ENCODE data around the gene CD276.
A peak's percentile ranks its signal among the peaks of the same experiment; 100 is the strongest.

The CD276 gene

GRCh38 chr15:73685981-73686380, 1.8 kb downstream of the CD276 start:
- Histone ChIP-seq H3K27ac (ENCODE audit: low read length) (no peak overlapping the region), H3K4me3 (ENCODE audit: low read length) (peak overlapping the region; percentile 71), H3K4me1 (ENCODE audit: insufficient read depth, low read length) (peaks cover 16% of the 10 kb centered on the region), H3K9me3 (ENCODE audit: insufficient read depth, low read depth, low read length) (no peaks in the 10 kb centered on the region), H3K9ac (ENCODE audit: low read depth, low read length) (peak overlapping the region; percentile 81; the same call in 1 of the 2 replicates), H3K36me3 (ENCODE audit: insufficient read depth, low read depth, low read length) (no peaks in the 10 kb centered on the region; the same call in 1 of the 2 replicates), H3K27me3 (ENCODE audit: insufficient read depth, low read length) (no peaks in the 10 kb centered on the region)

GRCh38 chr15:73686781-73687256, 2.6 kb downstream of the CD276 start:
- no peak overlapping the region for H3K27ac ChIP-seq (ENCODE audit: low read length)

GRCh38 chr15:73687351-73687750, 3.2 kb downstream of the CD276 start:
- Histone ChIP-seq H3K9me3 (ENCODE audit: insufficient read depth, low read depth, low read length) (no peaks in the 10 kb centered on the region), H3K36me3 (ENCODE audit: insufficient read depth, low read depth, low read length) (no peaks in the 10 kb centered on the region; the same call in 1 of the 2 replicates), H3K4me3 (ENCODE audit: low read length) (no peak overlapping the region), H3K9ac (ENCODE audit: low read depth, low read length) (peak overlapping the region; percentile 15; the same call in 1 of the 2 replicates), H3K27me3 (ENCODE audit: insufficient read depth, low read length) (no peaks in the 10 kb centered on the region), H3K27ac (ENCODE audit: low read length) (no peak overlapping the region), H3K4me1 (ENCODE audit: insufficient read depth, low read length) (peaks cover 26% of the 10 kb centered on the region)

More at GRCh38 chr15:73686781-73687256, 2.6 kb downstream of the CD276 start:
- peaks cover 24% of the 10 kb centered on the region for H3K4me1 ChIP-seq (ENCODE audit: insufficient read depth, low read length)
- no peaks in the 10 kb centered on the region; the same call in 1 of the 2 replicates for H3K36me3 ChIP-seq (ENCODE audit: insufficient read depth, low read depth, low read length)
- H3K9me3 ChIP-seq (ENCODE audit: insufficient read depth, low read depth, low read length), result no peaks in the 10 kb centered on the region
- H3K9ac ChIP-seq (ENCODE audit: low read depth, low read length), result no peak overlapping the region
- H3K27me3 ChIP-seq (ENCODE audit: insufficient read depth, low read length), result no peaks in the 10 kb centered on the region
- no peak overlapping the region for H3K4me3 ChIP-seq (ENCODE audit: low read length)

- Histone ChIP-seq H3K4me1 (ENCODE audit: insufficient read depth, low read length) (peaks cover 26% of the 10 kb centered on the region), H3K9ac (ENCODE audit: low read depth, low read length) (no peak overlapping the region), H3K4me3 (ENCODE audit: low read length) (no peak overlapping the region), H3K27me3 (ENCODE audit: insufficient read depth, low read length) (no peaks in the 10 kb centered on the region), H3K36me3 (ENCODE audit: insufficient read depth, low read depth, low read length) (no peaks in the 10 kb centered on the region; the same call in 1 of the 2 replicates), H3K9me3 (ENCODE audit: insufficient read depth, low read depth, low read length) (no peaks in the 10 kb centered on the region), H3K27ac (ENCODE audit: low read length) (no peak overlapping the region)
These were observed 4.3 kb downstream of the CD276 start for GRCh38 chr15:73688455-73688854.

- H3K27ac ChIP-seq (ENCODE audit: low read length), result no peak overlapping the region
- H3K4me1 ChIP-seq (ENCODE audit: insufficient read depth, low read length), result peaks cover 29% of the 10 kb centered on the region
- H3K27me3 ChIP-seq (ENCODE audit: insufficient read depth, low read length), result no peaks in the 10 kb centered on the region
- no peaks in the 10 kb centered on the region; the same call in 1 of the 2 replicates for H3K36me3 ChIP-seq (ENCODE audit: insufficient read depth, low read depth, low read length)
- no peak overlapping the region for H3K9ac ChIP-seq (ENCODE audit: low read depth, low read length)
- H3K9me3 ChIP-seq (ENCODE audit: insufficient read depth, low read depth, low read length), result no peaks in the 10 kb centered on the region
- H3K4me3 ChIP-seq (ENCODE audit: low read length), result no peak overlapping the region
These were observed 7.2 kb downstream of the CD276 start for GRCh38 chr15:73691396-73691795.

GRCh38 chr15:73694419-73694818, 10.2 kb downstream of the CD276 start:
- no peaks in the 10 kb centered on the region for H3K9me3 ChIP-seq (ENCODE audit: insufficient read depth, low read depth, low read length)
- H3K9ac ChIP-seq (ENCODE audit: low read depth, low read length), result no peak overlapping the region
- H3K4me1 ChIP-seq (ENCODE audit: insufficient read depth, low read length), result peaks cover 27% of the 10 kb centered on the region
- no peaks in the 10 kb centered on the region; the same call in 1 of the 2 replicates for H3K36me3 ChIP-seq (ENCODE audit: insufficient read depth, low read depth, low read length)
- no peaks in the 10 kb centered on the region for H3K27me3 ChIP-seq (ENCODE audit: insufficient read depth, low read length)
- H3K27ac ChIP-seq (ENCODE audit: low read length), result no peak overlapping the region
- H3K4me3 ChIP-seq (ENCODE audit: low read length), result no peak overlapping the region

- H3K4me1 ChIP-seq (ENCODE audit: insufficient read depth, low read length), result peaks cover 29% of the 10 kb centered on the region
- peak overlapping the region; percentile 24 for H3K9ac ChIP-seq (ENCODE audit: low read depth, low read length)
- no peaks in the 10 kb centered on the region for H3K27me3 ChIP-seq (ENCODE audit: insufficient read depth, low read length)
- peaks cover under 1% of the 10 kb centered on the region; the same call in 1 of the 2 replicates for H3K36me3 ChIP-seq (ENCODE audit: insufficient read depth, low read depth, low read length)
- H3K9me3 ChIP-seq (ENCODE audit: insufficient read depth, low read depth, low read length), result no peaks in the 10 kb centered on the region
- peak overlapping the region; percentile 64 for H3K27ac ChIP-seq (ENCODE audit: low read length)
- no peak overlapping the region for H3K4me3 ChIP-seq (ENCODE audit: low read length)
These were observed 11.8 kb downstream of the CD276 start for GRCh38 chr15:73695773-73696640.

- Histone ChIP-seq H3K4me3 (ENCODE audit: low read length) (no peak overlapping the region), H3K9me3 (ENCODE audit: insufficient read depth, low read depth, low read length) (no peaks in the 10 kb centered on the region), H3K27ac (ENCODE audit: low read length) (peak overlapping the region; percentile 64), H3K27me3 (ENCODE audit: insufficient read depth, low read length) (no peaks in the 10 kb centered on the region), H3K4me1 (ENCODE audit: insufficient read depth, low read length) (peaks cover 23% of the 10 kb centered on the region), H3K36me3 (ENCODE audit: insufficient read depth, low read depth, low read length) (peaks cover 7% of the 10 kb centered on the region; the same call in 1 of the 2 replicates), H3K9ac (ENCODE audit: low read depth, low read length) (peak overlapping the region; percentile 24)
These were observed 12.4 kb downstream of the CD276 start for GRCh38 chr15:73696641-73697001.

GRCh38 chr15:73697033-73697467, 12.9 kb downstream of the CD276 start:
- peak overlapping the region; percentile 24; the same call in 1 of the 2 replicates for H3K9ac ChIP-seq (ENCODE audit: low read depth, low read length)

GRCh38 chr15:73699249-73700040, 15.3 kb downstream of the CD276 start:
- Histone ChIP-seq H3K9me3 (ENCODE audit: insufficient read depth, low read depth, low read length) (no peaks in the 10 kb centered on the region), H3K27me3 (ENCODE audit: insufficient read depth, low read length) (no peaks in the 10 kb centered on the region), H3K36me3 (ENCODE audit: insufficient read depth, low read depth, low read length) (peaks cover 10% of the 10 kb centered on the region; the same call in 1 of the 2 replicates), H3K4me3 (ENCODE audit: low read length) (no peak overlapping the region), H3K27ac (ENCODE audit: low read length) (no peak overlapping the region), H3K9ac (ENCODE audit: low read depth, low read length) (no peak overlapping the region), H3K4me1 (ENCODE audit: insufficient read depth, low read length) (peaks cover 19% of the 10 kb centered on the region; the same call in 1 of the 2 replicates)

More at GRCh38 chr15:73697033-73697467, 12.9 kb downstream of the CD276 start:
- Histone ChIP-seq H3K9me3 (ENCODE audit: insufficient read depth, low read depth, low read length) (no peaks in the 10 kb centered on the region), H3K27ac (ENCODE audit: low read length) (peak overlapping the region; percentile 64), H3K4me3 (ENCODE audit: low read length) (no peak overlapping the region), H3K4me1 (ENCODE audit: insufficient read depth, low read length) (peaks cover 19% of the 10 kb centered on the region; the same call in 1 of the 2 replicates), H3K27me3 (ENCODE audit: insufficient read depth, low read length) (no peaks in the 10 kb centered on the region), H3K36me3 (ENCODE audit: insufficient read depth, low read depth, low read length) (peaks cover 7% of the 10 kb centered on the region; the same call in 1 of the 2 replicates)

All from iPS-20b (cell line).